BLaER1 treated with 17β-estradiol and CSF1 and Interleukin-3, amounts not matched to agents 10 nM and 100 nM (cell line): ENCODE measurements around the gene ZSWIM9.

Source experiments
- H3K27ac ChIP-seq, 11 experiments: shearing (Covaris generic); formaldehyde crosslinking; 2 replicates each; pipeline ENCODE4 v1.8.1; 2022
- H3K27me3 ChIP-seq, 11 experiments: shearing (Covaris generic); formaldehyde crosslinking; 2 replicates each; pipeline ENCODE4 v1.8.1; 2022
- H3K36me3 ChIP-seq, 11 experiments: shearing (Covaris generic); formaldehyde crosslinking; 2 replicates each; pipeline ENCODE4 v1.8.1; 2022
- H3K4me1 ChIP-seq, 10 experiments: shearing (Covaris generic); formaldehyde crosslinking; 2 replicates each; pipeline ENCODE4 v1.8.1; 2022
- H3K4me2 ChIP-seq, 11 experiments: shearing (Covaris generic); formaldehyde crosslinking; 2 replicates each; pipeline ENCODE4 v1.8.1; 2022
- H3K4me3 ChIP-seq, 10 experiments: shearing (Covaris generic); formaldehyde crosslinking; 2 replicates each; pipeline ENCODE4 v1.8.1; 2022
- H3K9ac ChIP-seq, 11 experiments: shearing (Covaris generic); formaldehyde crosslinking; 2 replicates each; pipeline ENCODE4 v1.8.1; 2022
- H3K9me3 ChIP-seq, 11 experiments: shearing (Covaris generic); formaldehyde crosslinking; replicated peaks in 1 of 11; 2 replicates each; pipeline ENCODE4 v1.8.1; 2022
- H4K20me1 ChIP-seq, 11 experiments: shearing (Covaris generic); formaldehyde crosslinking; 2 replicates each; pipeline ENCODE4 v1.8.1; 2022
- Cebpa-rat ChIP-seq, 11 experiments: shearing (Covaris generic); IDR thresholded peaks; 2 replicates each; pipeline ENCODE4 v1.8.1; 2022

ZSWIM9 gene

DNA sequence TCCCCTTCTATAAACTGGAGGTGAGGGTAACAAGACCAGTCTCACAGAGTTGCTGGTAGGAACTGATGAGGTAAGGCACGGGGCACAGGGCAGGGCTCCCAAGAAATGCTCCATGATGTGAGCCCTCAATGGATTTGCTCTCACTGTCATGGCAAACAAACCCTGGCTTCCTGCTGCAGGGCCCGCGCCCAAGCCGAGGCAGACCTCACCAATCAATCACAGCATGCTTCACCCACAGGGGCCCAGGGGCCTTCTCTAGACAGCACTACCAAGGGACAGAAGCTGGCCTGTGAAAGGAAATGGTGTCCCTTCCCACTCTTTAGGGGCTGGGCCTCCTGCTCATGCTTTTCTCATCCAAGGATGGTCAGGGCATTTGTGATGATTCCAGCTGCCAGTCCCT, 33.9 kb upstream of the ZSWIM9 start:
- Histone ChIP-seq H3K27ac (0 out of 22 replicates have a peak overlapping the region, but pooled peaks of 1 of the 11 experiments have one; percentile 10), H3K27me3 (no peaks in the 10 kb centered on the region), H3K4me2 (no peak overlapping the region), H4K20me1 (peaks cover 0 to 16% (median 0%) of the 10 kb centered on the region in 11 experiments; a peak in 2 of 22 replicates), H3K36me3 (peaks cover 33 to 100% (median 90%) of the 10 kb centered on the region in 11 experiments), H3K9me3 (no peaks in the 10 kb centered on the region), H3K4me1 (no peaks in the 10 kb centered on the region), H3K9ac (no peak overlapping the region), H3K4me3 (no peak overlapping the region)
- TF ChIP-seq Cebpa-rat (IDR thresholded peaks at IDR 0.05) = no peak

DNA sequence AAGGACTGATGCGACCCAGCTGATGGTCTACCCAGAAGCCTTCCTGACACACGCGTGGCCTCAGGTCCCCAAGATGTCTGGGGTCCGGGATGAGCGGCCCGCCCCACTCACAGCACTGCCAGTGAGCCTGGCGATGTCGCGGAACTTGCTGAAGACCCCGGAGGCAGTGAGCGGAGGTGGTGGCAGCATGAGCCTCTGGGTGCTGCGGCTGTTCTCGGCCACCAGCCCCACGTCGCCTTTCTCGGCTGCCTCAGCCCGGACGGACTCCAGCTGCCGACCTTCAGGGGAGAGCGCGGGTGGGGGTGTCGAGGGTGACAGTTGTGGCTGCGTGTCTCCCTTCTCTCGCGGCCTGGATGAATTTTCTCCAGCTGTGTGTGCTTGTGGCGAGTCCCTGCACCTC, 33.1 kb upstream of the ZSWIM9 start:
- H3K27ac ChIP-seq = no peak overlapping the region
- no peaks in the 10 kb centered on the region for H3K4me1 ChIP-seq
- H3K4me2 ChIP-seq = no peak overlapping the region
- H3K9ac ChIP-seq = no peak overlapping the region
- no peaks in the 10 kb centered on the region for H3K27me3 ChIP-seq
- peaks cover 37 to 100% (median 90%) of the 10 kb centered on the region in 11 experiments for H3K36me3 ChIP-seq
- no peak for TF ChIP-seq Cebpa-rat (IDR thresholded peaks at IDR 0.05)
- no peak overlapping the region for H3K4me3 ChIP-seq
- H4K20me1 ChIP-seq = peaks cover 0 to 16% (median 0%) of the 10 kb centered on the region in 11 experiments; a peak in 2 of 22 replicates
- no peaks in the 10 kb centered on the region for H3K9me3 ChIP-seq

DNA sequence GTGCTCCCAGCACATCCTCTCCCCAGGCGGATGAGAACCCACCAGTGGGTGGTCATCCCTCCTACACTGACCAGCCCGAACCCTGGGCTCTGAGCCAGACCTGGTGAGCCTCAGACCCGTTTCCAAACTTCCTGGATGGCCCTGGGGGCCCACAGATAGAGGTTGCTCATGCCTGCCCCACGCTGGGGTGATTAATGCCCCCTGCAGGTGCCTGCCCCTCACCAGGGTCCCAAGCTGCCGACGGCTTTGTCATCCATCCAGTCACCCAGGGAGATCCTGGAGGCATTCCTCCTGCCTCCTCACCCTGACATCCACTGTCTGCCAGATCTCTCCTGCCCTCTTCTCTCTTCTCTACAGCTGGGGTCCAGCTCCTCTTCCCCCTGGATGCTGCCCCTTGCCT, 31.4 kb upstream of the ZSWIM9 start:
- Histone ChIP-seq H3K9ac (no peak overlapping the region), H3K4me2 (no peak overlapping the region), H3K27me3 (no peaks in the 10 kb centered on the region), H4K20me1 (peaks cover 0 to 16% (median 0%) of the 10 kb centered on the region in 11 experiments; a peak in 2 of 22 replicates), H3K36me3 (peaks cover 42 to 100% (median 90%) of the 10 kb centered on the region in 11 experiments), H3K9me3 (no peaks in the 10 kb centered on the region), H3K27ac (no peak overlapping the region), H3K4me3 (no peak overlapping the region), H3K4me1 (peaks cover 0 to 4% (median 0%) of the 10 kb centered on the region in 10 experiments; a peak in 5 of 20 replicates)
- no peak for TF ChIP-seq Cebpa-rat (IDR thresholded peaks at IDR 0.05)

DNA sequence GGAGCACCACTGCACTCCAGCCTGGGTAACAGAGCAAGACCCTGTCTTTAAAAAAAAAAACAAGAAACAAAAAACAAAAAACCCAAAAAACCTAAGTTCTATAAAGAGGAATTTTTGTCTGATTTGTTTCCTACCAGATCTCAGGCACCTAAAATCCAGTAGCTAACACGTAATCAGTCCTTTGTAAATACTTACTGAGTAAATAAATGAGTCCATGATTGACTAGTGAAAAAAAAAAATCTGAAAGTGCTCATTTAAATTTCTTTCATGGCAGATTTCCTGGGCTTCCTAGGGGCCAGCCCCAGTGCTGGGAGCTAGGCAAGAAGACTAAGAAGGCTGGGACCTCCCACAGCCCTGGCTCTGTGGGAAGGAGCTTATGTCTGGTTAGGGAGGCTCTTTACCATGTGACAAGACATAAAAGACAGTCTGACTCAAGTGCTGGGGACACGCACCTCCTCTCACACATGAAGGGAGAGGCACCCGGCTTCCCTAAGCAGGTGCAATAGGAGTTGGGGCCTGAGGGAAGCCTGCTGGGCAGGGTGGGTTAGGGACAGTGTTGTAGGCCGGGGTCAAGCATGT, 22.8 kb upstream of the ZSWIM9 start:
- no peak for TF ChIP-seq Cebpa-rat (IDR thresholded peaks at IDR 0.05)
- no peak overlapping the region for H3K4me3 ChIP-seq
- H3K9me3 ChIP-seq = no peaks in the 10 kb centered on the region
- no peak overlapping the region for H3K27ac ChIP-seq
- H3K9ac ChIP-seq = no peak overlapping the region
- no peaks in the 10 kb centered on the region for H3K27me3 ChIP-seq
- H3K4me1 ChIP-seq = peaks cover 16 to 26% (median 20%) of the 10 kb centered on the region in 10 experiments
- H3K4me2 ChIP-seq = no peak overlapping the region
- peaks cover 0 to 25% (median 0%) of the 10 kb centered on the region in 11 experiments; a peak in 4 of 22 replicates for H4K20me1 ChIP-seq
- peaks cover 50 to 97% (median 96%) of the 10 kb centered on the region in 11 experiments for H3K36me3 ChIP-seq

DNA sequence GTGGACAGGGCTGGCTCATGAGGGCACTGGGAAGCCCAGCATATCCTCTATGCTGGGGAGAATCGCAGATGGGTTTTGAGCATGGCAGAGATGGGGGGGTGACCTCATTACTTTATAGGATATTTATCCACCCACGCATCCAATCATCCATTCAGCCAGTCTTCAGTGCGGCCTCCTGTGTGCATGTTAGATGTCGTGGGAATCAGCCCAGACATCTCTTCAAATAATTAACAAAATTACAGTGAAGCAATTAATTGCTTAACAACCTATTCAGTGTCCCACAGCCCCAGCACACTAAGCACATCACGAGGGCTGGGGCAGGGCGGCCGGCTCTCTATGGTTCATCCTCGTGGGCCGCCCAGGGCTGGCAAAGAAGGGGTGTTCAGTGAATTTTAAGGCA, 21.9 kb upstream of the ZSWIM9 start:
- Histone ChIP-seq H3K9ac (no peak overlapping the region), H3K9me3 (no peaks in the 10 kb centered on the region), H3K36me3 (peaks cover 42 to 96% (median 87%) of the 10 kb centered on the region in 11 experiments), H3K27me3 (no peaks in the 10 kb centered on the region), H3K27ac (no peak overlapping the region), H3K4me1 (peaks cover 16 to 26% (median 21%) of the 10 kb centered on the region in 10 experiments), H3K4me3 (no peak overlapping the region), H3K4me2 (no peak overlapping the region), H4K20me1 (peaks cover 0 to 25% (median 0%) of the 10 kb centered on the region in 11 experiments; a peak in 4 of 22 replicates)
- TF ChIP-seq Cebpa-rat (IDR thresholded peaks at IDR 0.05) = no peak

DNA sequence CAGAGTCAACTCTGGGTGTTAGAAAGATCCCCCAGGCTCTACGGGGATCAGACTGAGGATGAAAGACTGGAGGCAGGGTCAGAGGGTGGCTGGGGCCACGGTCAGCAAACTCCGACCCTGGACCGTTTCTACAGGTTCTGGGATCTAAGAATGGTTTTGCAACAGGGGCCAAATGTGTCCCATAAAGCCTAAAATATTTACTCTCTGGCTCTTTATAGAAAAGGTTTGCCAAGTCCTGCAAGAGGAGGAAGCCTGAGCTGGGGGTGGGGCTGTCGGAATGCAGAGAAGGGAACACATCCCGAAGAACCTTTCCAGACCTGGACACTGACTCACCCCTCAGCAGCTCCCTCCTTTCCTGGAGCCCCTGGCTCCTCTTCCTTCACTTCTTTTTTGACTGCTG, 21.1 kb upstream of the ZSWIM9 start:
- Histone ChIP-seq H3K9ac (no peak overlapping the region), H3K36me3 (peaks cover 36 to 93% (median 87%) of the 10 kb centered on the region in 11 experiments), H3K4me2 (no peak overlapping the region), H3K4me3 (no peak overlapping the region), H3K27me3 (no peaks in the 10 kb centered on the region), H4K20me1 (peaks cover 0 to 25% (median 0%) of the 10 kb centered on the region in 11 experiments; a peak in 6 of 22 replicates), H3K27ac (no peak overlapping the region), H3K4me1 (peaks cover 12 to 22% (median 17%) of the 10 kb centered on the region in 10 experiments), H3K9me3 (no peaks in the 10 kb centered on the region)
- TF ChIP-seq Cebpa-rat (IDR thresholded peaks at IDR 0.05) = no peak

DNA sequence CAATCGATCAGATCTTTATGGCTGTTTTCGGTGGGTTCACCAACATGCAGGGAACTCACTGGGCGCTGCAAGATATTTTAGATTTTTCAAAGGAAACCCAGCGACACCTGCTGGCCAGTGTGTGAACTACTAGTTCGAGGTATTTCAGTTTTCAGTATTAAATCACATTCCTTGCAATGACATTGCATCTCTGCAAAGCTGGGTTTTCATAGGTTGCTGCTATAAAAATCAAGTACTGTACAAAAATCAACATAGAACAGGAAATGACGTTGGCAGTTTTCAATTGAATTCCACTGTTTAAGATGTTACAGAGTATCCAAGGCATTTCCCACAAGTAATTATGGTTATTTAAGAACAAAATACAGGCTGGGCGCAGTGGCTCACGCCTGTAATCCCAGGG, 17.9 kb upstream of the ZSWIM9 start:
- Histone ChIP-seq H3K9me3 (no peaks in the 10 kb centered on the region), H3K4me1 (peaks cover 0 to 5% (median 0%) of the 10 kb centered on the region in 10 experiments; a peak in 1 of 20 replicates), H3K27ac (peak overlapping the region in 8 of 11 experiments; percentile 16 to 64 (median 52); a peak in 12 of 22 replicates), H3K9ac (peak overlapping the region in 4 of 11 experiments; percentile 22 to 50 (median 34); a peak in 4 of 22 replicates), H3K4me2 (no peak overlapping the region), H3K4me3 (no peak overlapping the region), H3K27me3 (no peaks in the 10 kb centered on the region), H3K36me3 (peaks cover 53 to 90% (median 87%) of the 10 kb centered on the region in 11 experiments), H4K20me1 (peaks cover 0 to 21% (median 0%) of the 10 kb centered on the region in 11 experiments; a peak in 5 of 22 replicates)
- no peak for TF ChIP-seq Cebpa-rat (IDR thresholded peaks at IDR 0.05)

DNA sequence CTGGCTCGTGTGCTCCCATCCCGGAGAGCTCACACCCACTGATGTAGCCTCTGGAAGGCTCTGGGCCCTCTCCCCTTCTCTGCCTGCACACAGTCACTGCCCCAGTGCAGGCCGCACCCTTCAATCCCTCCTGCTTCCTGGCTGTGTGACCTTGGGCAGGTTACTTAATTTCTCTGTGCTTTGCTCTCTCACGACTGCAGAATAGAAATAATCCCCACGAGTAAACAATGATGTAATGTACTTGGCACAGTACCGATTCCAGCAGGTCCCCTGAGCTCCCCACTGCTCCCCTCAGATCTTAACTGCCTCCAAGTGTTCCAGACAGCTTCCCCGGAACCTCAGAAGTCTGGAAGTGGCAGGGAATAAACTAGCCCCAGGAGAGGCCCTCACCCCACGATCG, 16.5 kb upstream of the ZSWIM9 start:
- H3K27me3 ChIP-seq = no peaks in the 10 kb centered on the region
- peak overlapping the region in 4 of 11 experiments; percentile 0 to 32 (median 8); a peak in 2 of 22 replicates for H3K27ac ChIP-seq
- no peak overlapping the region for H3K4me2 ChIP-seq
- peaks cover 0 to 27% (median 0%) of the 10 kb centered on the region in 11 experiments; a peak in 5 of 22 replicates for H4K20me1 ChIP-seq
- H3K36me3 ChIP-seq = peaks cover 46 to 90% (median 87%) of the 10 kb centered on the region in 11 experiments
- no peaks in the 10 kb centered on the region for H3K9me3 ChIP-seq
- H3K4me1 ChIP-seq = peaks cover 0 to 5% (median 0%) of the 10 kb centered on the region in 10 experiments; a peak in 1 of 20 replicates
- H3K4me3 ChIP-seq = no peak overlapping the region
- TF ChIP-seq Cebpa-rat (IDR thresholded peaks at IDR 0.05) = no peak
- H3K9ac ChIP-seq = peak overlapping the region in 2 of 11 experiments; percentile 33 to 44; a peak in 2 of 22 replicates

DNA sequence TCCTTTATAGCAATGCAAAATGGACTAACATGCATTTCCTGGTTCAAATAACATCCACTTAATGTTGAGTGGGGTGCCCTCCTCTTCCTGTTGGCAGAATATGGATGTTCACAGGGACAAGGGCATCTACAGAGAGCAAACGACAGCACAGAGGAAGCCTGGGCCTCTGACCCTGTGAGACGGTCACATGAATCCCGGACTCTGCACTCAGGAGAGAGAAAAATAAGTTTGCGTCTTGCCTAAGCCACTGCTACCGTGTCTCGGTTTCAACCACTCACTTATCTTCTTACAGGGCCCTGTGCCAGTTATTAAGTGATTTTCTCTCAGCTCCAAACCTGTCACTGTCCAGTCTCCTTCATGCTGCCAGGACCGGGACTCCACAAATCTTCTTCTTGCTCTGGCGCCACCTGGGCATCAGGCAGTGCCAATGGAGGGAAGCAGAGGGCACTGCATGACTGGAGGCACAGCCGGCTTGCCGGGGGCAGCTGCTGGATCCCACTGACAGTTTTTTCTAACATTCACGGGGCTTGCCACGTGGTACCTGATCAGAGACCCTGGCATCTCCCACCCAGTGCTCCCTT, 12.2 kb upstream of the ZSWIM9 start:
- no peak overlapping the region for H3K27ac ChIP-seq
- no peak overlapping the region for H3K9ac ChIP-seq
- H3K4me3 ChIP-seq = no peak overlapping the region
- 0 out of 22 replicates have a peak, but pooled peaks cover 0 to 9% (median 0%) of the 10 kb centered on the region in 11 experiments for H3K9me3 ChIP-seq
- H4K20me1 ChIP-seq = peaks cover 0 to 17% (median 0%) of the 10 kb centered on the region in 11 experiments; a peak in 4 of 22 replicates
- H3K27me3 ChIP-seq = no peaks in the 10 kb centered on the region
- peaks cover 0 to 18% (median 12%) of the 10 kb centered on the region in 10 experiments; a peak in 16 of 20 replicates for H3K4me1 ChIP-seq
- H3K4me2 ChIP-seq = no peak overlapping the region
- peaks cover 40 to 99% (median 96%) of the 10 kb centered on the region in 11 experiments for H3K36me3 ChIP-seq
- TF ChIP-seq Cebpa-rat (IDR thresholded peaks at IDR 0.05) = no peak
